ENCODE measurements around the gene CAMTA1.

Gene CAMTA1

GRCh38 chr1:7508052-7508933, 723.0 kb downstream of the CAMTA1 start:
- no peak for DNase-seq (ENCODE audit: low read depth)
- H3K4me3 ChIP-seq (ENCODE audit: low read length), result no peak overlapping the region
- TF ChIP-seq, protein P1, sequence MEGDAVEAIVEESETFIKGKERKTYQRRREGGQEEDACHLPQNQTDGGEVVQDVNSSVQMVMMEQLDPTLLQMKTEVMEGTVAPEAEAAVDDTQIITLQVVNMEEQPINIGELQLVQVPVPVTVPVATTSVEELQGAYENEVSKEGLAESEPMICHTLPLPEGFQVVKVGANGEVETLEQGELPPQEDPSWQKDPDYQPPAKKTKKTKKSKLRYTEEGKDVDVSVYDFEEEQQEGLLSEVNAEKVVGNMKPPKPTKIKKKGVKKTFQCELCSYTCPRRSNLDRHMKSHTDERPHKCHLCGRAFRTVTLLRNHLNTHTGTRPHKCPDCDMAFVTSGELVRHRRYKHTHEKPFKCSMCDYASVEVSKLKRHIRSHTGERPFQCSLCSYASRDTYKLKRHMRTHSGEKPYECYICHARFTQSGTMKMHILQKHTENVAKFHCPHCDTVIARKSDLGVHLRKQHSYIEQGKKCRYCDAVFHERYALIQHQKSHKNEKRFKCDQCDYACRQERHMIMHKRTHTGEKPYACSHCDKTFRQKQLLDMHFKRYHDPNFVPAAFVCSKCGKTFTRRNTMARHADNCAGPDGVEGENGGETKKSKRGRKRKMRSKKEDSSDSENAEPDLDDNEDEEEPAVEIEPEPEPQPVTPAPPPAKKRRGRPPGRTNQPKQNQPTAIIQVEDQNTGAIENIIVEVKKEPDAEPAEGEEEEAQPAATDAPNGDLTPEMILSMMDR (IDR thresholded peaks at IDR 0.05; ENCODE audit: insufficient read depth, low read depth, low read length, missing control alignments), result no peak

GRCh38 chr1:7508934-7509519, 723.8 kb downstream of the CAMTA1 start:
- DNase-seq (ENCODE audit: low read depth), result no peak
- H3K4me3 ChIP-seq (ENCODE audit: low read length), result no peak overlapping the region
- TF ChIP-seq, protein P1 (IDR thresholded peaks at IDR 0.05; ENCODE audit: insufficient read depth, low read depth, low read length, missing control alignments), result no peak

GRCh38 chr1:7509598-7509997, 724.3 kb downstream of the CAMTA1 start:
- TF ChIP-seq, protein P1 (IDR thresholded peaks at IDR 0.05; ENCODE audit: insufficient read depth, low read depth, low read length, missing control alignments), result no peak
- H3K4me3 ChIP-seq (ENCODE audit: low read length), result no peak overlapping the region
- DNase-seq (ENCODE audit: low read depth), result no peak

GRCh38 chr1:7510389-7510931, 725.2 kb downstream of the CAMTA1 start:
- no peak overlapping the region for H3K4me3 ChIP-seq (ENCODE audit: low read length)
- TF ChIP-seq, protein P1 (IDR thresholded peaks at IDR 0.05; ENCODE audit: insufficient read depth, low read depth, low read length, missing control alignments), result no peak
- no peak for DNase-seq (ENCODE audit: low read depth)

- no peak for DNase-seq (ENCODE audit: low read depth)
- TF ChIP-seq, protein P1 (IDR thresholded peaks at IDR 0.05; ENCODE audit: insufficient read depth, low read depth, low read length, missing control alignments), result no peak
- no peak overlapping the region for H3K4me3 ChIP-seq (ENCODE audit: low read length)
Observed at GRCh38 chr1:7511381-7511780, 726.1 kb downstream of the CAMTA1 start.

- no peak overlapping the region for H3K4me3 ChIP-seq (ENCODE audit: low read length)
- TF ChIP-seq, protein P1 (IDR thresholded peaks at IDR 0.05; ENCODE audit: insufficient read depth, low read depth, low read length, missing control alignments), result no peak
- no peak for DNase-seq (ENCODE audit: low read depth)
Observed at GRCh38 chr1:7513081-7513480, 727.8 kb downstream of the CAMTA1 start.

All from epithelial cell of esophagus (primary cell).